Measurements from ENCODE around the gene MYO5B. TPM values are rescaled to one million over a fixed set of nuclear protein-coding genes. Genes with fewer than 3 reads are reported as not detected.
"Not testable (repeated sequence)": the region's sequence is repeated elsewhere in the genome, so short reads cannot be mapped to it uniquely, and the experiment has no call there.

Gene MYO5B
- total and polyA plus RNA-seq, 2 experiments from 2014 or later: 20.3 to 41.9 TPM

DNA sequence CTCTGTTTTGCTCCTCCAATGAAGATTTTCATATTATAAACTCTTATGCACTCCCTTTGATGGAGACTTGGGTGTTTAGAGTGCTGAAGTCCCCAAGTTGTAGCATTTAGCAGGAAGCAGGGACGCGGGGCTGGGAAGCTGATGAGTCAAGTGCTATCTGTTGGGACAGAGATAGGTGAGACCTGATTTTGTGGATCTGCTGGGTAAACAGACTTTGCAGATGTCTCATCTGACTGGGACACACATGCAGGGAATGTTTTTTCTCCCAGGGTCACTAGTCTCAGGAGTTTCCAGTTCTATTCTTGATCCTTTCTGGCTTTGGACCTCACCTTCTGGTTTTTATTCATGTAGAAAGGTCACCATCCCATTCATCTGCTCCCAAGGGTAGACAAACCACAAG is 301.9 kb downstream of the MYO5B start:
- Histone ChIP-seq H3K27ac (no peak overlapping the region), H3K4me3 (no peak overlapping the region), H3K36me3 (replicated peaks; ENCODE audit: insufficient read depth, low read depth) (no peaks in the 10 kb centered on the region), H3K9me2 (replicated peaks; ENCODE audit: insufficient read depth) (no peaks in the 10 kb centered on the region), H2AFZ (no peak overlapping the region), H4K20me1 (ENCODE audit: insufficient read depth, poor library complexity, severe bottlenecking) (no peaks in the 10 kb centered on the region), H3K9me3 (ENCODE audit: low read depth) (no peaks in the 10 kb centered on the region), H3K79me2 (no peaks in the 10 kb centered on the region), H3K27me3 (no peaks in the 10 kb centered on the region), H3K4me2 (no peak overlapping the region), H3K4me1 (ENCODE audit: insufficient read depth) (no peaks in the 10 kb centered on the region)
- no peak for DNase-seq (ENCODE audit: low spot score)
- WGBS (ENCODE audit: low lambda C conversion rate, missing lambda C conversion rate): 69% methylated on average over 2 of the region's 2 CpGs
- TF ChIP-seq, protein P1, sequence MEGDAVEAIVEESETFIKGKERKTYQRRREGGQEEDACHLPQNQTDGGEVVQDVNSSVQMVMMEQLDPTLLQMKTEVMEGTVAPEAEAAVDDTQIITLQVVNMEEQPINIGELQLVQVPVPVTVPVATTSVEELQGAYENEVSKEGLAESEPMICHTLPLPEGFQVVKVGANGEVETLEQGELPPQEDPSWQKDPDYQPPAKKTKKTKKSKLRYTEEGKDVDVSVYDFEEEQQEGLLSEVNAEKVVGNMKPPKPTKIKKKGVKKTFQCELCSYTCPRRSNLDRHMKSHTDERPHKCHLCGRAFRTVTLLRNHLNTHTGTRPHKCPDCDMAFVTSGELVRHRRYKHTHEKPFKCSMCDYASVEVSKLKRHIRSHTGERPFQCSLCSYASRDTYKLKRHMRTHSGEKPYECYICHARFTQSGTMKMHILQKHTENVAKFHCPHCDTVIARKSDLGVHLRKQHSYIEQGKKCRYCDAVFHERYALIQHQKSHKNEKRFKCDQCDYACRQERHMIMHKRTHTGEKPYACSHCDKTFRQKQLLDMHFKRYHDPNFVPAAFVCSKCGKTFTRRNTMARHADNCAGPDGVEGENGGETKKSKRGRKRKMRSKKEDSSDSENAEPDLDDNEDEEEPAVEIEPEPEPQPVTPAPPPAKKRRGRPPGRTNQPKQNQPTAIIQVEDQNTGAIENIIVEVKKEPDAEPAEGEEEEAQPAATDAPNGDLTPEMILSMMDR (IDR thresholded peaks at IDR 0.05; ENCODE audit: poor library complexity): no peak
- TF ChIP-seq EZH2phosphoT487 (IDR thresholded peaks at IDR 0.05; ENCODE audit: low read depth, severe bottlenecking, unreplicated experiment) (no peak), EZH2 (IDR thresholded peaks at IDR 0.05; ENCODE audit: borderline replicate concordance) (no peak)

GRCh38 chr18:49892148-49892924 is 302.6 kb downstream of the MYO5B start:
- H3K9me3 ChIP-seq (ENCODE audit: low read depth): no peaks in the 10 kb centered on the region
- H3K9me2 ChIP-seq (replicated peaks; ENCODE audit: insufficient read depth): no peaks in the 10 kb centered on the region
- no peaks in the 10 kb centered on the region for H3K36me3 ChIP-seq (replicated peaks; ENCODE audit: insufficient read depth, low read depth)
- no peak overlapping the region for H2AFZ ChIP-seq
- 70% methylated on average over 15 of the region's 15 CpGs for WGBS (ENCODE audit: low lambda C conversion rate, missing lambda C conversion rate)
- no peaks in the 10 kb centered on the region for H3K79me2 ChIP-seq
- no peak for DNase-seq (ENCODE audit: low spot score)
- TF ChIP-seq, protein P1 (IDR thresholded peaks at IDR 0.05; ENCODE audit: poor library complexity): no peak
- TF ChIP-seq EZH2 (IDR thresholded peaks at IDR 0.05; ENCODE audit: borderline replicate concordance) (no peak), EZH2phosphoT487 (IDR thresholded peaks at IDR 0.05; ENCODE audit: low read depth, severe bottlenecking, unreplicated experiment) (no peak)
- no peaks in the 10 kb centered on the region for H4K20me1 ChIP-seq (ENCODE audit: insufficient read depth, poor library complexity, severe bottlenecking)
- H3K4me3 ChIP-seq: no peak overlapping the region
- H3K4me1 ChIP-seq (ENCODE audit: insufficient read depth): no peaks in the 10 kb centered on the region
- no peak overlapping the region for H3K4me2 ChIP-seq
- H3K27me3 ChIP-seq: no peaks in the 10 kb centered on the region
- H3K27ac ChIP-seq: no peak overlapping the region

GRCh38 chr18:49890041-49890440 is 304.9 kb downstream of the MYO5B start:
- TF ChIP-seq EZH2 (IDR thresholded peaks at IDR 0.05; ENCODE audit: borderline replicate concordance) (no peak), EZH2phosphoT487 (IDR thresholded peaks at IDR 0.05; ENCODE audit: low read depth, severe bottlenecking, unreplicated experiment) (no peak)
- TF ChIP-seq, protein P1 (IDR thresholded peaks at IDR 0.05; ENCODE audit: poor library complexity): no peak
- H3K4me1 ChIP-seq (ENCODE audit: insufficient read depth): no peaks in the 10 kb centered on the region
- DNase-seq (ENCODE audit: low spot score): no peak
- no peak overlapping the region for H3K4me2 ChIP-seq
- no peaks in the 10 kb centered on the region for H3K9me2 ChIP-seq (replicated peaks; ENCODE audit: insufficient read depth)
- no peaks in the 10 kb centered on the region for H3K36me3 ChIP-seq (replicated peaks; ENCODE audit: insufficient read depth, low read depth)
- H3K27ac ChIP-seq: no peak overlapping the region
- no peaks in the 10 kb centered on the region for H3K9me3 ChIP-seq (ENCODE audit: low read depth)
- no peak overlapping the region for H2AFZ ChIP-seq
- no peaks in the 10 kb centered on the region for H3K27me3 ChIP-seq
- no peaks in the 10 kb centered on the region for H4K20me1 ChIP-seq (ENCODE audit: insufficient read depth, poor library complexity, severe bottlenecking)
- no peaks in the 10 kb centered on the region for H3K79me2 ChIP-seq
- no peak overlapping the region for H3K4me3 ChIP-seq

- not testable (repeated sequence) for DNase-seq (ENCODE audit: low spot score); H2AFZ ChIP-seq; H3K36me3 ChIP-seq (replicated peaks; ENCODE audit: insufficient read depth, low read depth); H3K9me2 ChIP-seq (replicated peaks; ENCODE audit: insufficient read depth); H4K20me1 ChIP-seq (ENCODE audit: insufficient read depth, poor library complexity, severe bottlenecking); H3K4me3 ChIP-seq; H3K4me1 ChIP-seq (ENCODE audit: insufficient read depth); H3K27ac ChIP-seq; H3K4me2 ChIP-seq; H3K9me3 ChIP-seq (ENCODE audit: low read depth); H3K79me2 ChIP-seq; H3K27me3 ChIP-seq
- WGBS (ENCODE audit: low lambda C conversion rate, missing lambda C conversion rate): 47% methylated on average over 2 of the region's 2 CpGs
These were observed 305.4 kb downstream of the MYO5B start for GRCh38 chr18:49889552-49889951.

All from hepatocyte (in vitro differentiated cells).